Thymus (tissue), 11 donors: Measurements from ENCODE around the gene RAB20. TPM values are rescaled to one million over a fixed set of nuclear protein-coding genes. Genes with fewer than 3 reads are reported as not detected.
"Not testable (repeated sequence)": the region's sequence is repeated elsewhere in the genome, so short reads cannot be mapped to it uniquely, and the experiment has no call there.

Source experiments
- DNase-seq, 9 donors: peaks; one replicate each; pipeline ENCODE4 v3.0.0-alpha.2; 2013; ENCODE audit warnings: low spot score in 9 of 9, low read depth in 6 of 9, missing footprints in 1 of 9
- H3K27ac ChIP-seq, 2 donors: one replicate each; pipeline ENCODE4 v1.5.1; 2013; ENCODE audit warnings: control low read depth in 1 of 2, low read depth in 1 of 2, low read length in 1 of 2, mild to moderate bottlenecking in 1 of 2, moderate library complexity in 1 of 2
- H3K27me3 ChIP-seq, 2 donors: one replicate each; pipeline ENCODE4 v1.5.1; 2013; ENCODE audit warnings: low read length in 1 of 2; ENCODE audit not compliant: control insufficient read depth in 2 of 2, insufficient read depth in 1 of 2
- H3K36me3 ChIP-seq, 2 donors: one replicate each; pipeline ENCODE4 v1.5.1; 2013; ENCODE audit warnings: low read length in 1 of 2, mild to moderate bottlenecking in 1 of 2, moderate library complexity in 1 of 2; ENCODE audit not compliant: control insufficient read depth in 2 of 2, insufficient read depth in 2 of 2
- H3K4me1 ChIP-seq, 2 donors: one replicate each; pipeline ENCODE4 v1.5.1; 2013; ENCODE audit warnings: low read length in 2 of 2; ENCODE audit not compliant: control insufficient read depth in 2 of 2, insufficient read depth in 2 of 2
- H3K4me3 ChIP-seq, 2 donors: one replicate each; pipeline ENCODE4 v1.5.1; 2013; ENCODE audit warnings: low read length in 2 of 2, control low read depth in 1 of 2, mild to moderate bottlenecking in 1 of 2
- H3K9me3 ChIP-seq, 2 donors: one replicate each; pipeline ENCODE4 v1.5.1; 2013; ENCODE audit warnings: low read length in 1 of 2, mild to moderate bottlenecking in 1 of 2; ENCODE audit not compliant: control insufficient read depth in 2 of 2, insufficient read depth in 1 of 2
- WGBS: extraction: QIAGEN DNeasy Blood & Tissue Kit; methylation state at CpG from one replicate; pipeline ENCODE4 v1.1.7; 2013; 5-methylcytosine and 5-hydroxymethylcytosine counted together
- polyA plus RNA-seq: library from polyadenylated mRNA; stranded (reverse); fragments of 200-250 nt; gene quantifications from one replicate; pipeline ENCODE4 v1.2.3, GENCODE V29; 2013
- total RNA-seq: library from RNA; stranded (reverse); fragments of 120-200 nt; gene quantifications from one replicate; pipeline ENCODE4 v1.2.4, GENCODE V29; 2013
- donor health status: healthy.

Gene RAB20
- total and polyA plus RNA-seq, 2 donors = 4.8 to 18.5 TPM

DNA sequence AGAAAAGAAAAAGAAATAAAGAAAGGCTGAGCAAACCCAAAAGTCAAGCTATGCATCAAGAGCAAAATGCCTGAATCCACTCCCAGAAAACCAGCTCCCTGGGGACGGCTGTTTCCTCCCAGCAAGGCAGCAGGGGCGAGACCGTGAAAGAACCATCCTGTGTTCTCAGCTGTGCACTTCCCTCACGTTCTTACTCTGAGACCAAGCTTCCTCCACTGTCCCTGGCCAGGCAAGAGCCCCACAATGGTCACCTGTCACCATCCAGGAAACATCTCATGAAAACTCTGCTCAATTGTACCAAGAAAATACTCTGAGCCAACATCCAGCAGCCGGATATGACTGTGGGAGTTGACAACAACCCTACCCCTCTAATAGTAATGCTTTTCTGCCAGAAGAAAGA is 22.9 kb downstream of the RAB20 start:
- no peaks in the 10 kb centered on the region for H3K4me1 ChIP-seq
- WGBS = 51% methylated on average over 5 of the region's 5 CpGs
- DNase-seq = no peak
- no peak overlapping the region for H3K4me3 ChIP-seq
- H3K27ac ChIP-seq = peak overlapping the region in 1 of 2 donors; percentile 26
- no peaks in the 10 kb centered on the region for H3K27me3 ChIP-seq
- no peaks in the 10 kb centered on the region for H3K36me3 ChIP-seq
- no peaks in the 10 kb centered on the region for H3K9me3 ChIP-seq

DNA sequence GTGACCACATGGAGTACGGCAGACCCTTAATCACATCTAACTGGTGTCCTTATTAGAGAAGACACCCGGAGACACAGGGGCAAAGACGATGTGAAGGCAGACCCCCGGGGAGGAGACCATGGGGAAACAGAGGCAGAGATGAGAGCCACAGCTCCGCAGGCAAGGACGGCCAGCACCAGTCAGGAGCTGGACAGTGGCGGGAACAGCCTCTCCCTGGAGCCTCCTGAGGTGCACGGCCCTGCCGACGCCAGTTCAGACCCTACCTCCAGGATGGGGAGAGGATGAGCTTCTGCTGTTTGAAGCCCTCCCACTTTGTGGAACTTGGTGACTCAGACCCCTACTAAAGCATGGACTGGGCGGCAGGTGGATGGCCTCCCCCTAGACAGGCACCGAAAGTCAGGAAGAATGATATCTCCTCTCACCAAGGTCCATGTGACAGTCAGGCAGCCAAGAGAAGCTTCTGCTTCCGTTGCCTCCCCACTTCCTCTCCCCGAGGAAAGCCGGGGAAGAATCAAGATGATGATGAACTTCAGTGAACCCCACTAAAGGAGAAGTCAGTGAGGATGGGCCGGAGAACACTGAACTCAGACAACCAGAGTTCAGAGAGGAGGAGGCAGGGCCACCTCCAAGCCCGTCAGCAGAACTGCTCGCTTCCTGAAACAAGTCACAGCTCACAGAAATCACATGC is 25.4 kb downstream of the RAB20 start:
- H3K4me1 ChIP-seq = no peaks in the 10 kb centered on the region
- no peaks in the 10 kb centered on the region for H3K9me3 ChIP-seq
- H3K36me3 ChIP-seq = no peaks in the 10 kb centered on the region
- 58% methylated on average over 18 of the region's 18 CpGs for WGBS
- peak overlapping the region in 1 of 2 donors; percentile 5 for H3K27ac ChIP-seq
- no peaks in the 10 kb centered on the region for H3K27me3 ChIP-seq
- DNase-seq = peak in 1 of 9 donors; percentile 35
- no peak overlapping the region for H3K4me3 ChIP-seq

DNA sequence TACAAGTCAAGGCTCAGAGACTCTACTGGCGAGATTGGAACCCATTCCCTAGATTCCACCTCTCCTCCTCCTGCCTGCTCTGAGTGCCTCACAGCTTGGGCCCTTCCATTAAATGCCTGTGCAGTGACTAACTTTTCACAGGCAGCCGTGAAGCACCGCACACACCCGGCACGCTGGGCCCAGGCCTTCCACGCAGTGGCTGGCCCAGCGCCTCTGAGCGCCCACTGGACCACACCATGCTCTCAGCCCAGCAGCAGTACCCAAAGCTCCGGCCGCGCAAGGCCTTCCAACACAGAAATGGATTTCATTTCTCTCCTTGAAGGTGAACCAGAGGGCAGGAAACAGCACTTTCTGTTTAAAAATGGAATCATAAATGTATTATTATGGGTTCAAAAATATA is 26.0 kb downstream of the RAB20 start:
- Histone ChIP-seq H3K36me3 (no peaks in the 10 kb centered on the region), H3K4me1 (no peaks in the 10 kb centered on the region), H3K27me3 (no peaks in the 10 kb centered on the region), H3K27ac (no peak overlapping the region), H3K4me3 (no peak overlapping the region), H3K9me3 (no peaks in the 10 kb centered on the region)
- 98% methylated on average over 11 of the region's 11 CpGs for WGBS
- DNase-seq = no peak

GRCh38 chr13:110533771-110534670 is 27.5 kb downstream of the RAB20 start:
- H3K9me3 ChIP-seq = no peaks in the 10 kb centered on the region
- H3K36me3 ChIP-seq = no peaks in the 10 kb centered on the region
- H3K27me3 ChIP-seq = no peaks in the 10 kb centered on the region
- WGBS = 94% methylated on average over 16 of the region's 16 CpGs
- H3K27ac ChIP-seq = no peak overlapping the region
- H3K4me1 ChIP-seq = no peaks in the 10 kb centered on the region
- no peak for DNase-seq
- H3K4me3 ChIP-seq = no peak overlapping the region

GRCh38 chr13:110532258-110532657 is 29.3 kb downstream of the RAB20 start:
- WGBS = 95% methylated on average over 2 of the region's 2 CpGs
- not testable (repeated sequence) for H3K27me3 ChIP-seq, H3K27ac ChIP-seq, DNase-seq, H3K9me3 ChIP-seq, H3K4me3 ChIP-seq, H3K4me1 ChIP-seq, H3K36me3 ChIP-seq

DNA sequence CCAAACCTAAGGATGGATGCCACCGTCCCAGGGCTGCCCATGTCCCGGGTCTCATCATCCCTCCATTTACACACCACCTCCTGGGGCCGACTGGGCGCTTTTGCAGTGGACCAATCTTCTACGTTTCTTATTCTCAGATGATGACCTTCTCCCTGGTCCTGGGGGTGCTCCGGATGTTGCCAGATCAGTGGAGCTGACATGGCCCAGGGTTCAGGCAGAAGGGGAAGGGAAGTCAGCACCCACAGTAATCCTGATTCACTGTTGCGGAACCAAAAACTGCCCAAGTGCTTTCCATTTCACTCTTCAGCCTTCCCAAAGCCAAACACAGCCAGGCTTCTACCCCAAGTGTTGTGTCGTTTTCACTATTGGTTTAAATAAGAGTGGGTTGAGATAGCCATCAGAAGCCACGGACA is 29.8 kb downstream of the RAB20 start:
- DNase-seq = no peak

DNA sequence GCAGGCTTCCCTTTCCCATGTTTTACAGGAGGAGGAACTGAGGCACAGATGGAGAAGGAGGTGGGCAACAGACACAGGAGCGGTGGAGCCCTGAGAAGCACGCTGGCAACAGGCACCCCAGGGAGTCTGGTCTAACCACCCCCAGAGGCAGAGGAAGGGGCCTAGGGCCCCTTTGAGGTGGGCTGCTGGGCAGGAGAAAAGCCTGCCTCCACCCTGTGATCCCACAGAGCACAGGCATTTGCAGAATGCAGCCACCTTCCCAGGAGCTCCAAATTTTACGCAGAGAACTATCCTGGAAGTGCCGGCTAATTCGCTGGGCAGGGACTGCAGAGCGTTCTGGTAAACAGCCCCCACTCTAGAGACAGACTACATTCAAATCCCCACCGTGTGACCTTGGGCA is 30.4 kb downstream of the RAB20 start:
- no peaks in the 10 kb centered on the region for H3K27me3 ChIP-seq
- peaks cover 0 to under 1% of the 10 kb centered on the region in 2 donors for H3K9me3 ChIP-seq
- no peaks in the 10 kb centered on the region for H3K36me3 ChIP-seq
- DNase-seq = no peak
- WGBS = 98% methylated on average over 7 of the region's 7 CpGs
- no peak overlapping the region for H3K4me3 ChIP-seq
- H3K27ac ChIP-seq = no peak overlapping the region
- no peaks in the 10 kb centered on the region for H3K4me1 ChIP-seq

More for the DNA sequence above, 29.8 kb downstream of the RAB20 start:
- H3K27ac ChIP-seq = no peak overlapping the region
- H3K9me3 ChIP-seq = no peaks in the 10 kb centered on the region
- H3K4me3 ChIP-seq = no peak overlapping the region
- no peaks in the 10 kb centered on the region for H3K27me3 ChIP-seq
- 92% methylated on average over 9 of the region's 9 CpGs for WGBS
- H3K4me1 ChIP-seq = no peaks in the 10 kb centered on the region
- no peaks in the 10 kb centered on the region for H3K36me3 ChIP-seq

DNA sequence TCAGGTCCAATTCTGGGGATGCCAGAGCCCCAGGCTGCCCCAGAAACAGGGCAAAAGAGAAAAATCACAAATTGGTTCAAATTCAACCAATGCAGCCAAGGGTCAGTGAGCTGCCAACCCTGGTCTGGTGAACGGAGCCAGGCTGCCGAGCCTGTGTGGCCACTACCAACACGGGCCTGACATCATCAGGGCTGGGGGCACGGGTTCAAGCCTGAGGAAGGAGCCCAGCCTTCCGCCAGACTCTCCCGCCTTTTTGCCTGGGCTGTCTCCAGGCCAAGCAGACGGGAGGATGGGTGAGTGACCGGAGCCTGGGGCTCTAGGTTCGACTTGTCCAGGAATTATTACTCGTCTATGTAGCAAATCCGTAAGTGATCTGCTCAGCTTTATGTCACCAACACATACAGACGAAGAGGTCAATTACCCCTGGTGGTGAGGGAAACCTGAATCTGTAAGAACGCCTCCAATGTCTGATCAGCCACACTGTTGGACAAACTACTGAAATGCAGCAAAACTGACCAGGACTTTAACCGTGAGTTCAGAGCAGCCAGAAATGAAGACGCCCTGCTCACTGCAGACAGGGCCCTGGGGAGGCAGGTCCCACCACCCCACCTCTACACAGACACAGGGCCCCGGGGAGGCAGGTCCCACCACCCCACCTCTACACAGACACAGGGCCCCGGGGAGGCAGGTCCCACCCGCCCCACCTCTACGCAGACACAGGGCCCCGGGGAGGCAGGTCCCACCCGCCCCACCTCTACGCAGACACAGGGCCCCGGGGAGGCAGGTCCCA is 31.8 kb downstream of the RAB20 start:
- Histone ChIP-seq H3K27ac (no peak overlapping the region), H3K4me3 (no peak overlapping the region), H3K36me3 (no peaks in the 10 kb centered on the region), H3K4me1 (peaks cover 0 to 6% of the 10 kb centered on the region in 2 donors), H3K27me3 (peaks cover 0 to 4% of the 10 kb centered on the region in 2 donors), H3K9me3 (peaks cover 0 to 15% of the 10 kb centered on the region in 2 donors)
- WGBS = 92% methylated on average over 18 of the region's 23 CpGs
- no peak for DNase-seq
